ENCODE results near the gene OSBPL5.
A peak's percentile ranks its signal among the peaks of the same experiment; 100 is the strongest.
"Not testable (repeated sequence)": the region's sequence is repeated elsewhere in the genome, so short reads cannot be mapped to it uniquely, and the experiment has no call there.

OSBPL5 gene

DNA sequence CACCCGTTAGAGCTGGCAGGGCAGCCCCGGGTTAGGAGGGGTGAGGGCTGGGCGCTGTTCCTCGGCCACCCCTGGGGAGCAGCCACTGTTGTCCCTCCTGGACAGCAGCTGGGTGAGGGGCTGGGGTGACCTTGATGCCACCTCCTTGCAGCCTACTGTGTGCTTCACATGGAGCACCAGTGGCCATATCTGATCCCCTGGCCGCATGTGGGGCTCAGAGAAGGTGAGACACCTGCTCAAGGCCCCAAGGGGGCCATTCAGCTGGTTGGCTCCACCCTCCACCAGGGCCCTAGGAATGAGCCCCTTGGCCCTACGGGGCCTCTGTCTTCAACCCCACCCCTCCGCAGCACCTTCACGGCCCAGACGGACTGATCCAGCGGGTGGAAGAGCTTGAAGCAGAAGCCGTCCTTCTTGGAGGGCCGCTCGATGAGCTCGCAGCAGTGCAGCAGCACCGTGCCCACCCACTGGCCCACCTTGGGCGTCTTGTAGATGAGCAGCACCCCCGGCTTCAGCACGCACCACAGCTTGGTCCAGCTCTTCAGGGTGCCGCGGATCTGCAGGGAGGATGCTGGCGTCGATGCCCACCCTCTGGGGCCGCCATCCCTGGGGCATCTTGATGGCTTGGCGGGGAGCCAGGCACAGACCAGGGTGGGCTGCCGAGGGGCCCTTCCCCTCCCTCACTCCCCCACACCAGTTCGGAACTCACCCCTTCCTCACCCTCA, 44.9 kb downstream of the OSBPL5 start:
- no peak for DNase-seq

- no peak for DNase-seq
These were observed 45.8 kb downstream of the OSBPL5 start for GRCh38 chr11:3119141-3119821.

DNA sequence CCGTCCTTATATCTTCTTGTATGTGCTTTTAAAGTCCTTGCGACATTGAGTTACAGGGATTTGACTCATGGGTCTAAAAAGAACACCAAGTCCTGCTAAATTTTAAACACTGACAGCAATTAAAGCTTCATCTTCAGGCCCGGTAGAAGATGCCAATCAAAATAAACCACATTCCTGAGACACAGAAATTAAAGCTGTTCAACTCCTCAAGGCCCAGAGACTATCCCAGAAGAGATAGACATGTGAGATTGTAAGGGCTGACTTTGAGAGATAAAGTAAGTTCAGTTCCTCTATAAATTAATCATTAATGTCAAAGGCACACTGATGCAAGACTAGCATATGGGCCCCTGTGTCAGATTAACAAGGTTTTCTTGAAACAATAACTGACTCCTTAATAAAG, 49.8 kb downstream of the OSBPL5 start:
- no peak for DNase-seq

DNA sequence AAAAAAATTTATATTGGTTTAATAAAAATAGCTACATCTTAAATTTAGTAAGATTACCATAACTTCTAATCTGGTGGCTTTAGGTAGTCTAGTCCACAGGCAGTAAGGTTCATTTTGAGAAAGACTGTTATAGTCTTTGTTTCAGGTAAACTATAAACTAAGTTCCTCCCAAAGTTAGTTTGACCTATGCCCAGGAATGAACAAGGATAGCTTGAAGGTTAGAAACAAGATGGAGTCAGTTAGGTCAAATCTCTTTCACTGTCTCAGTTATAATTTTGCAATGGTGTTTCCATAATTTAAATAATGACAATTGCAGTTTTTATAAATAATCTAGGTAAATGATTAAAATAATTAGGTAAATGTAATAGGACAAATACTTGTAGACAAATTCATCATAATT, 51.4 kb downstream of the OSBPL5 start:
- DNase-seq = not testable (repeated sequence)

- no peak for DNase-seq
These were observed 53.0 kb downstream of the OSBPL5 start for GRCh38 chr11:3111919-3112690.

GRCh38 chr11:3111466-3111865, 53.6 kb downstream of the OSBPL5 start:
- no peak for DNase-seq

GRCh38 chr11:3109921-3110706, 55.0 kb downstream of the OSBPL5 start:
- no peak for DNase-seq

GRCh38 chr11:3109434-3109833, 55.7 kb downstream of the OSBPL5 start:
- DNase-seq = no peak

- DNase-seq = peak; percentile 3
These were observed 56.9 kb downstream of the OSBPL5 start for GRCh38 chr11:3108183-3108721.

DNA sequence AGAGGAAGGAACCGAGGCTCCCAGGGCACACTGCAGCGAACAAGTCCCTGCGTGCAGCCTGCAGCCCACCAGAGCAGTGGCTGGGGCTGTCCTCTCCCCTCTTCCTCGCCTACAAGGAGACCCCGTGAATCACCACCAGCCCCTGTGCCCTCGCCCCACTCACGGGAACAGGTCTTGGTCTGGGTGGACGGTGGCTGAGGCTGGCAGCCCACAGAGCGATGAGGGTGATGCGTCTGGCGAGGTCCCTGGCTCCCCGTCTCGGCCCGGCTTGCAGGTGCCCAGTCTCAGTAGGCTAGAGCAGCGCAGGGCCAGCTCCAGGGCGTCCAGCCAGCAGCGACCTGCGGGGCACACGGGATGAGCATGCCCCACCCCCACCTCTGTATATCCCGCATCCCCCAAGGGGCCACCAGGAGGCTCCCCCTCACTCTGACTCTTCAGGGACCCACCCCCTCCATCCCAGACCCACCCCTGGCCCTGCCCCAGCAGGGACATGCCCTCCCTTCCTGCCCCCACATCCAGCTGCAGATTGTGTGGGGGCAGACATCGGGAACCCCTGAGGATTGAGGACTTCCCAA, 57.4 kb downstream of the OSBPL5 start:
- no peak for DNase-seq

GRCh38 chr11:3106736-3107524, 58.2 kb downstream of the OSBPL5 start:
- no peak for DNase-seq

DNA sequence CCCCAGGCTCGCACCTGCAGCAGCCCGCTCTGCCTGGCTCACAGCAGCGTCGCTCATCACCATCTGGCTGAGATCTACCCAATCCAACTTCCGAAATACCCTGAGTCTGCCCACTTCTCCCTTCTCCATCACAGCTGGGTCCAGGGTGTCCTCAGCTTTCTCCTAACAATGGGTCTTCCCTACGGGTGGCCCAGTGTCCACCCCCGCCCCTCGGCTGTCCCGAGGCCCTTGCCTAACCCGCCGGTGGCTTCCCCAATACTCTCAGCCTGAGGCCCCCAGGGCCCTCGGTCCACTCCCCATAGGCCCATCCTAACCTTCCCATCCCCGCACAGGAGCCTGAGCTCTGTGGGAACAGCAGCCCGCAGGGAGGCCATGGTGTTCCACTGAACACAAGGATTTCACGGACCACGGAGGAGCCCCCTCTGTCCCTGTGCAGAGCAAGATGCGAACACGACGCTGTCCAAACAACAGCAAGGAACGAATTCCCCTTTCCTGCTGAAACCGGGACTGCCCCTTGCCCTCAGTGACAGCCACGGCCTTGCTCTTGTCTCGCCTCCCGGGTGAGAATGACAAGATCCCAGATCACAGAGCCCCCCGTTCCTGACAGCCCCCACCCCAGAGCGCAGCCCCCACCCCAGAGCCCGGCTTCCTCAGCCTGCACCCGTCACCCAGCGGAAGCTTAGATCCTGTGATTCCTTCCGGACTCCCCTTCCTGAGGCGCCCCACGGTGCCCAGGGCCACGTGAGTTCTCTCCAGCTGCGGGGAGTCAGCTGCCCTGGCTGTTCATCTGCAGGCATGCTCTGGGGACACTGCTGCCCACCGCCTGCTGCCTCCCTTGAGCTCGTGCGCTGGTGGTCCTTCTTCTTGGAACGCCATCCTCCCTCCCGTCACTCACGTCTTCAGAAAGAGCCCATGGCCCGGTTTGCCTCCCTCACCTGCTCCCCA, 59.0 kb downstream of the OSBPL5 start:
- no peak for DNase-seq

- DNase-seq = no peak
These were observed 59.9 kb downstream of the OSBPL5 start for GRCh38 chr11:3104961-3105790.

DNA sequence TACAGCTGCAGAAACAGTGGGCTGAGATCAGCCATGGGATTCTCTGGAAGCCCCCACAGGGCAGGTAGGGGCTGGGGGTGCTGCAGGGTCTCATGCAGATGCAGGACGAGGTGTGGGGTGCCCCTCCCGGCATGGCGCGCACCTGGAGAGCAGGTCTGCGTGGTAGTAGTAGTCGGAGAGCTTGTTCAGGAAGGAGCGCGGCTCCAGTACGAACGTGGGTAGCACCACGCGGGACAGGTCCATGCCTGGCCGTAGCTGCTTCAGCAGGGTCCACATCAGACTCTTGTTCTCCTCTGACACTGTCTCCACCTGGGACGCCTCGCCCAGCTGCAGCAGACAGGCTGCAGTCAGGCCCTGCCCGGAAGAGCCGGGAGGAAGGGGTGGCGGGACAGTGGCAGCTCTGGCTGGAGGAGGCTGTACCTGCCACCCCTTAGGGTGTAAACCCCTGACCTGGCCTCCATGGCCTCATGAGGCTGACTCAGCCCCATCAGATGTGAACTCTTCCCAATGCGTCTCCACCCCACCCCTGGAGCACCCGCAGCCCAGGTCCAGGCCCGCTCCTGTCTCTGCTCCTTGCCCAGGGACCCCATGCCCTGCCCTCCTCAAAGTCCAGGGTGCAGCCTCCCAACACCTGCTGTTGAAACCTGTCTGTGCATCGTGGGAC, 60.9 kb downstream of the OSBPL5 start:
- no peak for DNase-seq

GRCh38 chr11:3103076-3103475, 62.0 kb downstream of the OSBPL5 start:
- no peak for DNase-seq

DNA sequence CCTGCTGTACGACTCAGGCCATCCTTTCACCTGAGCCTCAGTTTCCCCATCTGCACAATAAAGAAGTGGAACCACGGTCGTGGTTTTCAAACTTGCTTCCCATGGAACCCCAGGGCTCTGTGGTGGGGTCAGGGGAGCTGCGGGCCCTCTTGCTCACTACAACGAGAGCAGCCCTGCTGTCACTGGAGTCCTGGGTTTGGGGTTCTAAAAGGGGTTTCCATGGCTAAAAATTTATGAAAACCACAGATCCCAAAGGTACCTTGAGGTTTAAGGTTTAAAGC, 62.5 kb downstream of the OSBPL5 start:
- no peak for DNase-seq

DNA sequence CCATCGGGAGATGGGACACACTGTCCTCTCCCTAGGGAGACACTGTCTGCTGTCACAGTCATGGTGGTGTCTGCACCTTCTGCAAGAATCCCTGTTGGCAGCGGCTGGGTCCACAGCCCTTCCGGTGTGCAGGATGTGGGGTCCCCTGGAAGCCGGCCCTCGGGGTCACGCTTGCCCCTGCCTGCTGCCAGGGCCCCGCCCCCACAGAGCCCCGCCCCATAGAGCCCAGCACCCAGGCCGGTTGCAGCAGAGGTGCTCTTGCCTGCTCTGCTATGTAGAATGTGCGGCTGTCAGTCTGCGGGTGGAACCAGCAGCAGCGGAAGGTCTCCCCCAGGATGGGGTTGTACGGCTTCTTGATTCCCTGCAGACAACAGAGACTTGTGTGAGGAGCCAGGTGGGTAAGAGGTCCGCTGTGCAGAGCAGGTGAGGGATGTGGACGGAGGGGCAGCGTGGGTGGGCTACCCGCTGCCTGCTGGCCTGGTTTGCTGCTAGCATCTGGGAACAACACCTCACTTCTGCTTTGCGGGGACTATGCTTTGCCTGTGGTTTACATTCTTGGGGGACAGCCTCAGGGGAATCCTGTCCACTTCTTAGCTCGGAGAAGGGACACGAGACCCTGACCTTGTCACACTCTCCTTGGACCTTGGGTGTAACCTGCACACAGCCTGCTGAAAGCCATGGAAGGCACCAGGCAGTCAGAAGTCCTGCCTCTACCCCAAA, 63.0 kb downstream of the OSBPL5 start:
- DNase-seq = no peak

DNA sequence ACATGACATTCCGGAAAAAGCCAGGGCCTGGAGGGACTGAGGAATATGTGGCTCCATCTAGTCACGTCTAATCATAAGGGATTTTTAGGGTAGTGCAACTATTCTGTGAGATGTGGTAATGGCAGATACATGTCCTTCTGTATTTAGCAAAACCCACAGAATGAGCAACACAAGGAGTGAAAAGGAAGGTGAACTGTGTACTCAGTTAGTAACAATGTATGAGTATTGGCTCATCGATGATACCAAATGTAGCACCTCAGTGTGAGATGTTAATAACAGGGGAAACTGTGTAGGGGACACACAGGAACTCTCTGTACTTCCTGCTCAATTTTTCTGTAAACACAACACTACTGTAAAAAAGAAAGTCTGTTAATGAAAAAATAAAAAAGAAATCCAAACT, 65.9 kb downstream of the OSBPL5 start:
- DNase-seq = no peak
